HCT116 (cell line): ENCODE results near the gene REXO4. TPM values are rescaled to one million over a fixed set of nuclear protein-coding genes. Genes with fewer than 3 reads are reported as not detected.

ENCODE experiments used
- ATAC-seq: fragments of 200-7000 bp; cut with Tn5 transposase; 2 replicates; pipeline ENCODE4 v1.9.1; 2020; ENCODE audit warnings: mild to moderate bottlenecking, moderate library complexity
- BruUV-seq: library from RNA; stranded (reverse); fragments of 400-500 nt; replicated peaks from 2 replicates; lab custom pipeline; 2021; lab: Mats Ljungman, UMichigan
- CTCF ChIA-PET: fragments of 300-600 bp; sonication (Branson Sonifier 250); formaldehyde crosslinking; loops from one replicate; lab custom pipeline; 2021; ENCODE audit warnings: antibody characterized with exemption; lab: Charles Lee
- POLR2A ChIA-PET: fragments of 300-600, 350-600 bp; sonication (Branson Sonifier 250); formaldehyde crosslinking; loops from one replicate; lab custom pipeline; 2021; ENCODE audit warnings: antibody characterized with exemption; lab: Charles Lee
- RAD21 ChIA-PET, 2 experiments: fragments of 300-600 bp; sonication (Branson Sonifier 250); formaldehyde crosslinking; loops; one replicate each; lab custom pipeline; 2023; ENCODE audit warnings: low total read pairs in 2 of 2; ENCODE audit not compliant: uncharacterized antibody in 2 of 2, unreplicated experiment in 2 of 2, low non-redundant PET in 1 of 2; lab: Charles Lee
- DNase-seq: peaks from one replicate; pipeline ENCODE4 v3.0.0-alpha.2; 2010; ENCODE audit warnings: low read depth, low spot score
- H2AFZ ChIP-seq: fragments of 200-600 bp; shearing (Covaris generic), sonication (generic); 2 replicates; pipeline ENCODE4 v1.6.1; 2017; ENCODE audit warnings: low read depth, mixed run types, mixed read lengths, antibody characterized with exemption, low read length; ENCODE audit not compliant: poor library complexity, severe bottlenecking
- H3K27ac ChIP-seq: 2 replicates; pipeline ENCODE4 v1.5.1; 2012; ENCODE audit warnings: low read depth, low read length
- H3K27me3 ChIP-seq: fragments of 200-600 bp; sonication (generic); 2 replicates; pipeline ENCODE4 v1.6.1; 2016; ENCODE audit warnings: mixed run types, low read length, mixed read lengths; ENCODE audit not compliant: insufficient read depth
- H3K36me3 ChIP-seq, 2 experiments: fragments of 200-500 bp in 1 of 2; fragments of 200-600 bp in 1 of 2; sonication (Bioruptor generic) in 1 of 2; sonication (generic) in 1 of 2; 2 replicates each; pipeline versions ENCODE4 v1.5.1 to v1.6.1; 2014 to 2016; ENCODE audit warnings: low read length in 2 of 2, inconsistent platforms in 1 of 2, mixed read lengths in 1 of 2, mixed run types in 1 of 2; ENCODE audit not compliant: insufficient read depth in 2 of 2, control insufficient read depth in 1 of 2
- H3K4me1 ChIP-seq, 2 experiments: fragments of 200-600 bp in 1 of 2; sonication (generic) in 1 of 2; 2 replicates each; pipeline versions ENCODE4 v1.5.1 to v1.6.1; 2012 to 2017; ENCODE audit warnings: low read length in 2 of 2, inconsistent platforms in 1 of 2, mild to moderate bottlenecking in 1 of 2, mixed read lengths in 1 of 2, mixed run types in 1 of 2, moderate library complexity in 1 of 2; ENCODE audit not compliant: insufficient read depth in 2 of 2, control insufficient read depth in 1 of 2
- H3K4me2 ChIP-seq: fragments of 200-600 bp; sonication (generic); 2 replicates; pipeline ENCODE4 v1.6.1; 2017; ENCODE audit warnings: mixed run types, low read length, mixed read lengths
- H3K4me3 ChIP-seq, 2 experiments: fragments of 200-600 bp in 1 of 2; sonication (generic) in 1 of 2; replicated peaks in 1 of 2; 2 replicates each; pipeline ENCODE4 v1.5.1; 2011 to 2016; ENCODE audit warnings: low read length in 2 of 2, control low read depth in 1 of 2, low read depth in 1 of 2, mild to moderate bottlenecking in 1 of 2, mixed read lengths in 1 of 2, mixed run types in 1 of 2
- H3K79me2 ChIP-seq: fragments of 200-600 bp; sonication (generic); 2 replicates; pipeline ENCODE4 v1.6.1; 2017; ENCODE audit warnings: mild to moderate bottlenecking, mixed run types, low read length, moderate library complexity, mixed read lengths; ENCODE audit not compliant: insufficient read depth
- H3K9ac ChIP-seq: fragments of 200-600 bp; sonication (generic); 2 replicates; pipeline ENCODE4 v1.6.1; 2016; ENCODE audit warnings: low read length, mixed read lengths
- H3K9me2 ChIP-seq: fragments of 200-600 bp; sonication (generic), shearing (Covaris generic); 2 replicates; pipeline ENCODE4 v1.6.1; 2017; ENCODE audit warnings: mixed run types, mild to moderate bottlenecking, moderate library complexity; ENCODE audit not compliant: insufficient read depth
- H3K9me3 ChIP-seq, 2 experiments: fragments of 200-500 bp in 1 of 2; fragments of 200-600 bp in 1 of 2; sonication (Bioruptor generic) in 1 of 2; sonication (generic) in 1 of 2; 2 replicates each; pipeline ENCODE4 v1.6.1; 2014 to 2017; ENCODE audit warnings: low read length in 2 of 2, mixed read lengths in 2 of 2, inconsistent platforms in 1 of 2, low read depth in 1 of 2, mild to moderate bottlenecking in 1 of 2, mixed run types in 1 of 2, moderate library complexity in 1 of 2; ENCODE audit not compliant: control insufficient read depth in 1 of 2, insufficient read depth in 1 of 2
- H4K20me1 ChIP-seq: fragments of 200-600 bp; sonication (generic), shearing (Covaris generic); 2 replicates; pipeline ENCODE4 v1.6.1; 2017; ENCODE audit warnings: mixed run types, mild to moderate bottlenecking, moderate library complexity; ENCODE audit not compliant: insufficient read depth
- EGR1 ChIP-seq: IDR thresholded peaks from 2 replicates; pipeline ENCODE4 v1.6.1; 2012; ENCODE audit warnings: low read depth
- EZH2phosphoT487 ChIP-seq: fragments of 200-600 bp; IDR thresholded peaks from 2 replicates; pipeline ENCODE4 v1.6.1; 2018; ENCODE audit warnings: antibody characterized with exemption, borderline replicate concordance
- FOSL1 ChIP-seq: IDR thresholded peaks from 2 replicates; pipeline ENCODE4 v1.6.1; 2012; ENCODE audit warnings: low read depth
- JUND ChIP-seq: IDR thresholded peaks from 2 replicates; pipeline ENCODE4 v1.6.1; 2012
- SIN3A ChIP-seq: IDR thresholded peaks from 2 replicates; pipeline ENCODE4 v1.6.1; 2012; ENCODE audit warnings: low read depth
- SP1 ChIP-seq: IDR thresholded peaks from 2 replicates; pipeline ENCODE4 v1.6.1; 2012; ENCODE audit warnings: low read depth
- YY1 ChIP-seq: IDR thresholded peaks from 2 replicates; pipeline ENCODE4 v1.6.1; 2011; ENCODE audit warnings: low read length, low read depth, moderate library complexity, mild to moderate bottlenecking; ENCODE audit not compliant: insufficient replicate concordance; ENCODE audit errors: extremely low read depth
- intact Hi-C: fragments of 100-400 bp; cut with micrococcal nuclease; formaldehyde crosslinking; loops from 2 replicates; pipeline ENCODE4 v1.10.0; 2022
- total RNA-seq: library from RNA; stranded (reverse); gene quantifications from one replicate; pipeline ENCODE4 v1.2.1, GENCODE V29; 2021; ENCODE audit not compliant: unreplicated experiment
- TF ChIP-seq, protein P1 (sequence below): IDR thresholded peaks from 2 replicates; pipeline ENCODE4 v1.6.1; 2012; ENCODE audit warnings: low read depth

Gene REXO4
- total RNA-seq, 1 experiment from 2014 or later = 24.6 TPM

DNA sequence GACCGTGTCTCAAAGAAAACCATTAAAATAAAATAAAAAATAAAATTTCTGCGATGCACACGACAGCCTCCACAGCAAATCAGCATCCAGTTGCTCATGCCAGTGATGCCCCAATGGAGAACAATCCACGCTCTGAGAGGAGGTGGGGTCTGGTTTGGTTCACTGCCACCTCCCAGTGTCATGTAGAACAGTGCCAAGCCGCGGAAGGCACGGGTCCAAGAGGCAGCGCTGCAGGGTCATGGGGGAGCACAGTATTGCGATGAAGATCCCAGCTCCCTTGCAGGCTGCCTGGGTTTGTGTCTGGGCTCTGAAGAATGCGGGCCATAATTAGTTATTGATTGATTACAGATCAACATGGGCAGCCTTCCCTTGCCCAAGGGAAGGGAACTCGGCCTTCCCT is 35.8 kb upstream of the REXO4 start:
- Histone ChIP-seq H3K9me3 (no peaks in the 10 kb centered on the region), H3K9ac (no peak overlapping the region), H3K27me3 (no peaks in the 10 kb centered on the region), H4K20me1 (no peaks in the 10 kb centered on the region), H3K79me2 (no peaks in the 10 kb centered on the region), H3K9me2 (no peaks in the 10 kb centered on the region), H3K4me2 (no peak overlapping the region), H2AFZ (no peak overlapping the region), H3K27ac (no peak overlapping the region), H3K36me3 (no peaks in the 10 kb centered on the region), H3K4me3 (no peak overlapping the region), H3K4me1 (peaks cover 14% of the 10 kb centered on the region in 2 experiments)
- ATAC-seq (no peak), DNase-seq (no peak)
- ChIA-PET CTCF (no interaction called here), RAD21 (no interaction called here), POLR2A (no interaction called here)
- BruUV-seq = no TSS peak
- TF ChIP-seq SP1 = no peak
- TF ChIP-seq JUND = no peak
- no peak for TF ChIP-seq YY1
- TF ChIP-seq, protein P1, sequence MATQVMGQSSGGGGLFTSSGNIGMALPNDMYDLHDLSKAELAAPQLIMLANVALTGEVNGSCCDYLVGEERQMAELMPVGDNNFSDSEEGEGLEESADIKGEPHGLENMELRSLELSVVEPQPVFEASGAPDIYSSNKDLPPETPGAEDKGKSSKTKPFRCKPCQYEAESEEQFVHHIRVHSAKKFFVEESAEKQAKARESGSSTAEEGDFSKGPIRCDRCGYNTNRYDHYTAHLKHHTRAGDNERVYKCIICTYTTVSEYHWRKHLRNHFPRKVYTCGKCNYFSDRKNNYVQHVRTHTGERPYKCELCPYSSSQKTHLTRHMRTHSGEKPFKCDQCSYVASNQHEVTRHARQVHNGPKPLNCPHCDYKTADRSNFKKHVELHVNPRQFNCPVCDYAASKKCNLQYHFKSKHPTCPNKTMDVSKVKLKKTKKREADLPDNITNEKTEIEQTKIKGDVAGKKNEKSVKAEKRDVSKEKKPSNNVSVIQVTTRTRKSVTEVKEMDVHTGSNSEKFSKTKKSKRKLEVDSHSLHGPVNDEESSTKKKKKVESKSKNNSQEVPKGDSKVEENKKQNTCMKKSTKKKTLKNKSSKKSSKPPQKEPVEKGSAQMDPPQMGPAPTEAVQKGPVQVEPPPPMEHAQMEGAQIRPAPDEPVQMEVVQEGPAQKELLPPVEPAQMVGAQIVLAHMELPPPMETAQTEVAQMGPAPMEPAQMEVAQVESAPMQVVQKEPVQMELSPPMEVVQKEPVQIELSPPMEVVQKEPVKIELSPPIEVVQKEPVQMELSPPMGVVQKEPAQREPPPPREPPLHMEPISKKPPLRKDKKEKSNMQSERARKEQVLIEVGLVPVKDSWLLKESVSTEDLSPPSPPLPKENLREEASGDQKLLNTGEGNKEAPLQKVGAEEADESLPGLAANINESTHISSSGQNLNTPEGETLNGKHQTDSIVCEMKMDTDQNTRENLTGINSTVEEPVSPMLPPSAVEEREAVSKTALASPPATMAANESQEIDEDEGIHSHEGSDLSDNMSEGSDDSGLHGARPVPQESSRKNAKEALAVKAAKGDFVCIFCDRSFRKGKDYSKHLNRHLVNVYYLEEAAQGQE = no peak
- no peak for TF ChIP-seq SIN3A
- TF ChIP-seq FOSL1 = no peak
- TF ChIP-seq EGR1 = no peak
- TF ChIP-seq EZH2phosphoT487 = no peak
- intact Hi-C loops = no loop called here
